ENCODE data around the gene KCNJ8.

The KCNJ8 gene

GRCh38 chr12:21715386-21715785 is 59.1 kb downstream of the KCNJ8 start:
- no peak for DNase-seq (ENCODE audit: low spot score)

All from kidney tubule cell (primary cell).